Spleen (tissue), 11 donors: ENCODE data around the gene SLC39A11. TPM values are rescaled to one million over a fixed set of nuclear protein-coding genes. Genes with fewer than 3 reads are reported as not detected.
A peak's percentile ranks its signal among the peaks of the same experiment; 100 is the strongest.

ENCODE experiments used
- DNase-seq: peaks from one replicate; pipeline ENCODE4 v3.0.0-alpha.2; 2020
- H3K27ac ChIP-seq, 8 donors: fragments of 200-600 bp; sonication (generic) in 7 of 8; 1 replicate in 4 of 8; 2 replicates in 4 of 8; pipeline versions ENCODE4 v1.5.0 to v1.8.0; 2016 to 2021; ENCODE audit warnings: inconsistent platforms in 4 of 8, mild to moderate bottlenecking in 4 of 8, moderate library complexity in 1 of 8
- H3K27me3 ChIP-seq, 7 donors: fragments of 200-600 bp; sonication (generic) in 6 of 7; replicated peaks in 1 of 7; 1 replicate in 4 of 7; 2 replicates in 3 of 7; pipeline versions ENCODE4 v1.5.0 to v1.8.0; 2016 to 2021; ENCODE audit warnings: inconsistent platforms in 3 of 7, mild to moderate bottlenecking in 1 of 7
- H3K36me3 ChIP-seq, 6 donors: fragments of 200-600 bp; sonication (generic) in 5 of 6; 1 replicate in 4 of 6; 2 replicates in 2 of 6; pipeline versions ENCODE4 v1.5.0 to v1.8.0; 2016 to 2021; ENCODE audit warnings: inconsistent platforms in 2 of 6
- H3K4me1 ChIP-seq, 6 donors: fragments of 200-600 bp; sonication (generic) in 5 of 6; 1 replicate in 3 of 6; 2 replicates in 3 of 6; pipeline versions ENCODE4 v1.5.0 to v1.8.0; 2016 to 2021; ENCODE audit warnings: inconsistent platforms in 3 of 6
- H3K4me3 ChIP-seq, 8 donors: fragments of 200-600 bp; sonication (generic) in 7 of 8; 1 replicate in 4 of 8; 2 replicates in 4 of 8; pipeline versions ENCODE4 v1.5.0 to v1.8.0; 2016 to 2021; ENCODE audit warnings: inconsistent platforms in 4 of 8, mild to moderate bottlenecking in 4 of 8, moderate library complexity in 2 of 8
- H3K9me3 ChIP-seq, 8 donors: fragments of 200-600 bp; sonication (generic) in 7 of 8; 1 replicate in 4 of 8; 2 replicates in 4 of 8; pipeline versions ENCODE4 v1.5.0 to v1.8.0; 2016 to 2021; ENCODE audit warnings: inconsistent platforms in 4 of 8
- POLR2A ChIP-seq, 3 donors: fragments of 450-650 bp; IDR thresholded peaks; one replicate each; pipeline ENCODE4 v1.5.1; 2017; ENCODE audit warnings: antibody characterized with exemption in 3 of 3, mild to moderate bottlenecking in 1 of 3
- POLR2AphosphoS5 ChIP-seq, 3 donors: sonication (generic); formaldehyde crosslinking; IDR thresholded peaks; one replicate each; pipeline ENCODE4 v1.5.1; 2017; ENCODE audit warnings: antibody characterized with exemption in 3 of 3
- WGBS, 5 donors: extraction: QIAGEN DNeasy Blood & Tissue Kit in 3 of 5; methylation state at CpG; one replicate each; pipeline versions ENCODE4 v1.1.5 to v1.1.7; 2013 to 2018; 5-methylcytosine and 5-hydroxymethylcytosine counted together
- intact Hi-C: fragments of 100-400 bp; cut with DNase I; formaldehyde crosslinking; loops from one replicate; pipeline ENCODE4 v1.15.0; 2023; ENCODE audit warnings: low total_unique reads
- polyA plus RNA-seq, 3 donors: library from polyadenylated mRNA; stranded (reverse); fragments of 200-250 nt; gene quantifications; one replicate each; pipeline ENCODE4 v1.2.1, GENCODE V29; 2013
- total RNA-seq, 7 donors: library from RNA; depleted of rRNA in 3 of 7; stranded (reverse); fragments of >200 nt in 3 of 7; fragmentation: NEBNext Ultra II Directional in 4 of 7; extraction: Animal tissue kit (Norgen Biotek cat#: 25700) in 4 of 7; gene quantifications; one replicate each; pipeline versions ENCODE4 v1.1.0 to v1.2.1, GENCODE V29; 2016 to 2021
- TF ChIP-seq, protein P1 (sequence below), 11 experiments: fragments of 200-600 bp in 7 of 11; fragments of 450-650 bp in 4 of 11; sonication (generic) in 4 of 11; IDR thresholded peaks in 8 of 11; conservative IDR thresholded peaks in 3 of 11; 1 replicate in 7 of 11; 2 replicates in 4 of 11; pipeline versions ENCODE4 v1.4.0 to v1.8.0; 2016 to 2021; ENCODE audit warnings: antibody characterized with exemption in 11 of 11, inconsistent platforms in 4 of 11, mild to moderate bottlenecking in 1 of 11
- donor health status: healthy with polysubstance abuse.
- donor health status: DM: no; HTN: no; CAD: no; lungs with moderate emphysema.
- donor health status: DM: no; HTN: no; CAD: no.
- donor health status: Bipolar disorder and iron deficiency.
- donor health status: healthy.
- donor health status: DM: no; HTN: no; CAD: no.
- donor health status: DM: yes; HTN: yes; CAD: no.

Gene SLC39A11
- total and polyA plus RNA-seq, 10 donors: 4.1 to 45.2 (median 27.8) TPM

DNA sequence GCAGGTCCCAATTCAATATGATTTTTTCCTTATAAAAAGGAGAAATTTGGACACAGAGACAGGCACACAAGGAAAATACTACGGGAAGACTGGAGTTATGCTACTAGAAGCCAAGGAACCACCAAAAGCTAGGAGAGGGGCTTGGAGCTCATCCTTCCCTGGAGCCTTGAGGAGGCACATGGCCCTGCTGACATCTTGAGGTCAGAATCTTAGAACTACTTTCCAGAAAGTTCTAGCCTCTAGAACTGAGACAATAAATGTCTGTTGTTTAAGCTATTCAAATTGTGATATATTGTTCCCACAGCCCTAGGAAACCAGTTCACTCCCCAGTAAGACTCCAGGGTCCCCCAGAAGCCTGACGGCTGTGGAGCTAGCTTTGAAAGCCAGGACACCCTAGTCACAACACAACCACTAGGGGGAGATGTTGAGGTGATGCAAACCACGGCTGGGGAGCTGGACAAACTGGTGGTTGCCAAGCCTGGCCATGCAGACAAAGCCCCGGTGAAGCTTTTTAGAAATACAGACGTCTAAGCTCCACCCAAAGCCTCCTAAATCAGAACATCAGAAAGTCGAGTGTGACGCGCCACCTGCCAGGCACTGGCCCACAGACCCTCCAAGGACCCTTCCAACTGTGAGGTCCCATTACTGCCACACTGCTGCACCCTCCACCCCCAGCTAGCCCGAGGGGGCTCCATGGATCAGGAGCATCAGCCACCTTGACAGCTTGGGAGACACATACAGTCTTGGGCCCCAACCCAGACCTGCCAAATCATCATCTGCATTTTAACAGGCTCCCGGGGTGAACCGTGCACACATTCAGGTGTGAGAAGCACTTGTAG is 106.4 kb downstream of the SLC39A11 start:
- peak; percentile 80 for DNase-seq
- 43 to 58% (median 46%) methylated on average over 11 of the region's 11 CpGs for WGBS, 5 donors
- Histone ChIP-seq H3K36me3 (no peaks in the 10 kb centered on the region), H3K4me1 (peaks cover 0 to 15% (median 5%) of the 10 kb centered on the region in 6 donors), H3K4me3 (no peak overlapping the region), H3K9me3 (no peaks in the 10 kb centered on the region), H3K27ac (peak overlapping the region in 1 of 8 donors; percentile 4), H3K27me3 (no peaks in the 10 kb centered on the region)
- TF ChIP-seq, protein P1, sequence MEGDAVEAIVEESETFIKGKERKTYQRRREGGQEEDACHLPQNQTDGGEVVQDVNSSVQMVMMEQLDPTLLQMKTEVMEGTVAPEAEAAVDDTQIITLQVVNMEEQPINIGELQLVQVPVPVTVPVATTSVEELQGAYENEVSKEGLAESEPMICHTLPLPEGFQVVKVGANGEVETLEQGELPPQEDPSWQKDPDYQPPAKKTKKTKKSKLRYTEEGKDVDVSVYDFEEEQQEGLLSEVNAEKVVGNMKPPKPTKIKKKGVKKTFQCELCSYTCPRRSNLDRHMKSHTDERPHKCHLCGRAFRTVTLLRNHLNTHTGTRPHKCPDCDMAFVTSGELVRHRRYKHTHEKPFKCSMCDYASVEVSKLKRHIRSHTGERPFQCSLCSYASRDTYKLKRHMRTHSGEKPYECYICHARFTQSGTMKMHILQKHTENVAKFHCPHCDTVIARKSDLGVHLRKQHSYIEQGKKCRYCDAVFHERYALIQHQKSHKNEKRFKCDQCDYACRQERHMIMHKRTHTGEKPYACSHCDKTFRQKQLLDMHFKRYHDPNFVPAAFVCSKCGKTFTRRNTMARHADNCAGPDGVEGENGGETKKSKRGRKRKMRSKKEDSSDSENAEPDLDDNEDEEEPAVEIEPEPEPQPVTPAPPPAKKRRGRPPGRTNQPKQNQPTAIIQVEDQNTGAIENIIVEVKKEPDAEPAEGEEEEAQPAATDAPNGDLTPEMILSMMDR (IDR thresholded peaks at IDR 0.05 in 8 of 11, conservative IDR thresholded peaks at IDR 0.05 in 3 of 11): peak; percentile 40 to 89 (median 74)
- no peak for TF ChIP-seq POLR2A (IDR thresholded peaks at IDR 0.05)
- intact Hi-C loops: loop anchor here (10.0 kb wide), 2 partner anchors 169 to 261 kb away; no protein-coding TSS in a partner anchor

- intact Hi-C loops: loop anchor here (10.0 kb wide), 2 partner anchors 170 to 260 kb away; no protein-coding TSS in a partner anchor
- TF ChIP-seq, protein P1 (IDR thresholded peaks at IDR 0.05 in 8 of 11, conservative IDR thresholded peaks at IDR 0.05 in 3 of 11): no peak
- TF ChIP-seq POLR2AphosphoS5 (IDR thresholded peaks at IDR 0.05): no peak
- no peak for TF ChIP-seq POLR2A (IDR thresholded peaks at IDR 0.05)
- no peak for DNase-seq
- no peaks in the 10 kb centered on the region for H3K36me3 ChIP-seq
- H3K4me1 ChIP-seq: peaks cover 0 to 15% (median 5%) of the 10 kb centered on the region in 6 donors
- no peak overlapping the region for H3K27ac ChIP-seq
- H3K9me3 ChIP-seq: no peaks in the 10 kb centered on the region
- H3K27me3 ChIP-seq: no peaks in the 10 kb centered on the region
- H3K4me3 ChIP-seq: no peak overlapping the region
- 64 to 94% (median 80%) methylated on average over 5 to 7 of the region's 7 CpGs for WGBS, 5 donors
These were observed 107.6 kb downstream of the SLC39A11 start for GRCh38 chr17:72984926-72985325.

DNA sequence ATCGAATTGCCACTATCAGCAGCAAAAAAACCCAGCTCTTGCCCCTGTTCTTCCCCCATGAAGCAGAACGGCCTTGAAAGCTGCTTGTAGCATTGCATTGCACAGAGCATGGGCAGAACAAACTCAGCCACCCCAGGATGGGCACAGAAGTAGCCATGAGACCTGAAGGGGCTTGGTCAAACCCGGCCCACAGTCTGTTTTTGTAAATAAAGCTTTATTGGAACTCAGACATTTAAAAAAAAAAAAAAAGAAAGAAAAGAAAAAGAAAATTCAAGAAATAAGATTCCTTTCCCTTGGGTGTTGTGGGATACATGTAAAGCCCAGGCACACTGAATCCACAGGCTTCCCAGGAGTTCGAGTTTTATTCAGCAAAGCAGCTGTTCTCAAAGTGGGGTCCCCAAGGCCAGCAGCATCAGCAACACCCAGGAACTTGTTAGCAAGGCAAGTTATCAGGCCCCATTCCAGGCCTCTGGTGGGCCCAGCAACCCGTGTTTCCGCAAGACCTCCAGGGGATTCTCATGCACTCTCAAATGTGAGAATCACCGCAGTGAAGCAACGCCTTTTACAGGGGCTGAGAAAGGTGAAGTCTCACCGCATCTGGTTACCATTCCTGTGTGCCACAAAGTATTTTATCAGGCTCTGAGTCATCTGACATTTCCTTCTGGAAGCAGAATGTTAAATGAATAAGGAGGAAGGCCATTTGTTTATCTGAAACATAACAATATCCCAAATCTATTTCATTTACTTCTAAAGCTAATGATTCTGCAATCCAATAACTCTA is 108.2 kb downstream of the SLC39A11 start:
- Histone ChIP-seq H3K4me3 (no peak overlapping the region), H3K27ac (no peak overlapping the region)

More for the DNA sequence above, 108.2 kb downstream of the SLC39A11 start:
- no peaks in the 10 kb centered on the region for H3K27me3 ChIP-seq
- intact Hi-C loops: loop anchor here (10.0 kb wide), 2 partner anchors 170 to 260 kb away; no protein-coding TSS in a partner anchor
- H3K9me3 ChIP-seq: no peaks in the 10 kb centered on the region
- H3K36me3 ChIP-seq: no peaks in the 10 kb centered on the region
- TF ChIP-seq, protein P1 (IDR thresholded peaks at IDR 0.05 in 8 of 11, conservative IDR thresholded peaks at IDR 0.05 in 3 of 11): no peak
- TF ChIP-seq POLR2A (IDR thresholded peaks at IDR 0.05): no peak
- no peak for TF ChIP-seq POLR2AphosphoS5 (IDR thresholded peaks at IDR 0.05)
- H3K4me1 ChIP-seq: peaks cover 0 to 15% (median 5%) of the 10 kb centered on the region in 6 donors
- WGBS, 5 donors: 72 to 88% (median 81%) methylated on average over 9 of the region's 9 CpGs
- no peak for DNase-seq
